ENCODE results near the gene RPTOR.
A peak's percentile ranks its signal among the peaks of the same experiment; 100 is the strongest.

The RPTOR gene

DNA sequence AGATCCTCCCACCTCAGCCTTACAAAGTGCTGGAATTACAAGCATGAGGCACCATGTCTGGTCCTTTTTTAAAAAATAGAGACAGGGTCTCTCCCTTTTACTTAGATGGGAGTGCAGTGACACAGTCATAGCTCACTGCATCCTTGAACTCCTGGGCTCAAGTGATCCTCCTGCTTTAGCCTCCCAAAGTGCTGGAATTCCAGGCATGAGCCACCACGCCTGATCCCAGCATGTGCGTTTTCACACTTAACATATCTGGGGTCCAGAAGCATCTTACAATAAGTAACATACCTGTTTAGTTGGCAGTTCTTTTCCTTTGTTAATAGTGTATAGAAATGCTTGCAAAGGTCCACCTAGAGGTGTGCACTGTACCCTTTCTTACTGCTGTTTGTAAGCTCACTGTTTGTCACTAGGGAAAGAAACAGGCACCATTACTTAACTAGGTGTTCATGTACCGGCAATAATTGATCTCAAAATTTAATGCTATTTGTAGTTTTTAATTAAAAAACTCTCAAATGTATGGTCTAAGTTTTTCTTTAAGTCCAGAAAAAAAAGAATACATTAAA is 221.7 kb downstream of the RPTOR start:
- no peak for DNase-seq (ENCODE audit: low spot score)

DNA sequence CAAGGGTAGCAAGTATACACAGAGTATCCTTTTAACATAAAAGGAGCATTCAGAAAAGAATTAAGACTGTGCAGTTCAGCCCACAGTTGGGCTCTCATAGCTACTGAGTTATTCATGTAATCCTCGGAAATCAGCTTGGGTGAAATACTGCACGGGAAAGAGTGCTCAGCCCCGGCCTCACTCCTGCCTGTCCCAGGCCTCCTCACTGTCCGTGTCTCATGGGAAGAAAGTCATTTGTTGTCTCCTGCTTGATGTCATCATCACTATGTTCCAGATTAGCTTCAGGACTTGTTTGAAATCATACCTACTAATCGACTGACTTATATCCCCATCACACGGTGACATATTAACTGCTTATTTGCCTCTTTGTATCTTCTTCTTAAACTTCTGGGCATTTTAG is 223.8 kb downstream of the RPTOR start:
- DNase-seq (ENCODE audit: low spot score): no peak

- DNase-seq (ENCODE audit: low spot score): no peak
These were observed 224.3 kb downstream of the RPTOR start for GRCh38 chr17:80768936-80769335.

DNA sequence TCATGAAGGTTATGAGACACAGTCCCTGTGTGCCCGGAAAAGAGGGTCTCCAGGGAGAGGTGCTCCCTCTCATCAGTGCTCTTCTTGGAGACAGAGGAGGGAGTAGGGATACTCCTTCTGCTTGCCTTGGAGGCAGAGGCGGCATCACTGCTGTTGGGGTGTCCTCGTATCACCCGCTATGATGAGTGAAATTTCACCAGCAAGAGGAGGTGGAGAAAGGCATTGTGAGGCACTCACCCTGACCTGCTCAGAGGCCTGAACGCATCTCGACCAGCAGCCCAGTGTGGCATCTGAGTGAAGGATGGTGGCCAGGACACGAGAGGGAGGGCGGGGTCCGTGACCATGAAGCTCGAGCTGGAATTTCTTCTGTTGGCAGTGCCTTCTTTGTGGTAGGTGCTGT is 224.9 kb downstream of the RPTOR start:
- no peak for DNase-seq (ENCODE audit: low spot score)

DNA sequence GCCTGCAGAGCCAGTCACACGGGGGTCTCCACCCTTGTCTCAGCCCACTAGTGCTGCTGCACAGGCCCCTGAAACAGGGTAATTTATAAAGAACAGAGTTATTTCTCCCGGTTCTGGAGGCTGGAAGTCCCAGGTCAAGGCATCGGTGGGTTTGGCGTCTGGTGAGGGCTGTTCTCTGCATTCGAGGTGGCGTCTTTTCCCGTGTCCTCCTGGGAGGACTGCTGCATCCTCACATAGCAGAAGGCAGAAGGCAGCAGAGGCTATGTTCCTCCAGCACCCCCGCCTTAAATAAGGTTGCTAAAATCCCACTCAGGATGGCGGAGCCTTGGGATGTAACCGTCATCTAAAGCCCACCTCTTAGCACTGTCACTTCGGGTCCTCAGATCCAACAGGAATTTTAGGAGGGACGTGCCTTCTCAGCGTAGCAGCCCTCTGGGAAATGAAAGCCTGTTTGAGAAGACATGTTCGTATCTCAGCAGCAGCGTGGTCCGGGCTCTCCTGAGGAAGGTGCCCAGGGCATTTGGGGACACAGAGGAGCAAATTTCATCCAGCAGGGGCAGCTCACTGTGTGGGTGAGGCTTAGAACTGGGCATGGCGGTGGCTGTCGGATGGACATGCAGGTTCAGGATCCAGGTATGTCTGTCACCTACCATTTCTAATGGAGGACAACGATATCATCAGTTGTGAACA is 225.4 kb downstream of the RPTOR start:
- DNase-seq (ENCODE audit: low spot score): no peak

- no peak for DNase-seq (ENCODE audit: low spot score)
These were observed 226.4 kb downstream of the RPTOR start for GRCh38 chr17:80770881-80771611.

GRCh38 chr17:80771612-80772005 is 227.0 kb downstream of the RPTOR start:
- DNase-seq (ENCODE audit: low spot score): no peak

- DNase-seq (ENCODE audit: low spot score): no peak
These were observed 228.2 kb downstream of the RPTOR start for GRCh38 chr17:80772906-80773242.

GRCh38 chr17:80773243-80773991 is 228.8 kb downstream of the RPTOR start:
- DNase-seq (ENCODE audit: low spot score): peak; percentile 65

DNA sequence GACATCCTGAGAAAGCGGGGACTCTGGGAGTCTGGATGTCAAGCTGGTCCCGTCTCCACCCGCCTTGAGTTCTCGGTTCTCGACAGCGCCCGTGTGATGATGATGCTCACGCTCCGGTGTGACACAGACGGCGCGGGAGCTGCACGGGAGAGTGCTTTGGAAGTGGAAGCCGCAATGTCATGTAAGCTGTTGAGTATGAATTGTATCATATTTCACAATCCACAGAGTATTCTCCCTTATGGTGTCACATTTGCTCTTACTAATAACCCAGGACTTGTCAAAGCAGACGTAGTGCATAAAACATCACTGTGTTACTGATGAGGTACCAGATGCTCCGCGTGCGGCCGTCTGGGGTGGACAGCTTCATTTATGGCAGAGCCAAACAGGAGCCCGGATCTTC is 229.5 kb downstream of the RPTOR start:
- no peak for DNase-seq (ENCODE audit: low spot score)

GRCh38 chr17:80774643-80775281 is 230.1 kb downstream of the RPTOR start:
- DNase-seq (ENCODE audit: low spot score): no peak

GRCh38 chr17:80775863-80776262 is 231.2 kb downstream of the RPTOR start:
- DNase-seq (ENCODE audit: low spot score): no peak

DNA sequence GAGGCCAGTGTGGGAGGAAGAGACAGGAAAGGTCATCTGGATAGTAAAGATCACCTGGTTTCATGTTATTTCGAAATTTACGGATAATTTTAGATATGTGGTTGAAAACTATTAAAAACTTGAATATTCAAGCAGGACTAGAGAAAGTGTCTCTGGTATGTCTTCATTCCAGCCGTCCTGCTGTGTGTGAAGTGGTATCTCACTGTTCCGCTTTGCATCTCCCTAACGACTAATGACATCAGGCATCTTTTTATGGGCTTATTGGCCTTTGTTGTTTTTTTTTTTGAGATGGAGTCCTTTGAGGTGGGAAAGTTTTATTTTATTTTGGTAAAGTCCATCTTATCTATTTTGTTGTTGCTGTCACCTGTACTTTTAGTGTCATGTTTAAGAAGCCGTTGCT is 232.6 kb downstream of the RPTOR start:
- no peak for DNase-seq (ENCODE audit: low spot score)

DNA sequence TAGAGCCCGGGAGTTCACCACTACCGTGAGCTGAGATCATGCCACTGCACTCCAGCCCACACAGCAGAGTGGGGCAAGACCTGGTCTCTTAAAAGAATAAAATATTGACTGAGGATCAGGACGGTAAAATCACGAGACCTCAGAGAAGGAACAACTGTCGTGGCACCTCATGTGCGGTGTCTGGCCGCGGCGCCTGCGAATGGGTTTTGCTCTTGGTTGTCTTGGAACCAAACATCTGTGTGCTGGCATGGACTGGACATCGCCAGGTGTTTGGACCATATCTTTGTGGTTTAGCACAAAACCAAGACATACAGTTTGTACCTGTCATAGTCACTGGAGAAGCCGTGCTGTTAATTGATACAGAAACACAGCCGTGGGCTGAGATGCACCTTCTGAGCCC is 234.1 kb downstream of the RPTOR start:
- no peak for DNase-seq (ENCODE audit: low spot score)

DNA sequence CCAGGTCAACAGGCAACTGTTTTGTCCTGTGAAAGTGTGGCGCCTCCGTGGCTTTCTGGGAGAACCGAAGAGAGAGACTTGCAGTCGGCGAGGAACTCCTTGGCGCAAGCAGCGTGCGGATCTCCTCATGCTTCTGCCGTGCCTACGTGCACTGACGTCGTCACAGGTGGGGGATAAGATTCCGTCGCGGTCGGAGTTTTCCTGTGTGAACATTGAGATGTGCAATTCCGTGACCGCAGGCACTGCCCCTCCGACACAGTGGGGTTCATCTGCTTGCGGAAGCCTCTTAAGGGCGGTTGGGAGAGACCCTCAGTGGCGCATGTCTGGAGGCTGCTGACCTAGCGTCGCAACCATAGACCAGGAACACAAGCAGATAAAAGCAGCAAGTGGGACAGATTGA is 234.7 kb downstream of the RPTOR start:
- no peak for DNase-seq (ENCODE audit: low spot score)

DNA sequence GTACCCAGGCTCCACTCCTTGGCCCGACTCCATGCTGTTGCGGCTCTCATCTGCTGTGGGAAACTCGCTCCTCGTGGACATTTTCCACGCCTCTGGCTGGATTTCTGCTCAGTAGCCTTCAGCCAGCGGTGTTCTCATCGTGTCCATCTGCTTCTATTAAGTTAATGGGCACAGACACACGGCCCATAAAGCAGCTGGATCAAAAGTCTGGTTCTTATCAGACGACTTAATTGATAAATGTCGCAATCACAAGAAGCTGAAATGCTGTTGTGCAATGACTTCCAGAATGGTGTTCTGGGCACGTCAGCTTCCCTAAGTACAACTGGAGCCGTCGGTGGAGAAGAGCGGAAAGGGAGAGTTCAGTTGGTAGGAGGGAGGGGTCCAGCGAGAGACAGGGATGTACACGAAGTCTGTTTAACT is 235.3 kb downstream of the RPTOR start:
- DNase-seq (ENCODE audit: low spot score): no peak

DNA sequence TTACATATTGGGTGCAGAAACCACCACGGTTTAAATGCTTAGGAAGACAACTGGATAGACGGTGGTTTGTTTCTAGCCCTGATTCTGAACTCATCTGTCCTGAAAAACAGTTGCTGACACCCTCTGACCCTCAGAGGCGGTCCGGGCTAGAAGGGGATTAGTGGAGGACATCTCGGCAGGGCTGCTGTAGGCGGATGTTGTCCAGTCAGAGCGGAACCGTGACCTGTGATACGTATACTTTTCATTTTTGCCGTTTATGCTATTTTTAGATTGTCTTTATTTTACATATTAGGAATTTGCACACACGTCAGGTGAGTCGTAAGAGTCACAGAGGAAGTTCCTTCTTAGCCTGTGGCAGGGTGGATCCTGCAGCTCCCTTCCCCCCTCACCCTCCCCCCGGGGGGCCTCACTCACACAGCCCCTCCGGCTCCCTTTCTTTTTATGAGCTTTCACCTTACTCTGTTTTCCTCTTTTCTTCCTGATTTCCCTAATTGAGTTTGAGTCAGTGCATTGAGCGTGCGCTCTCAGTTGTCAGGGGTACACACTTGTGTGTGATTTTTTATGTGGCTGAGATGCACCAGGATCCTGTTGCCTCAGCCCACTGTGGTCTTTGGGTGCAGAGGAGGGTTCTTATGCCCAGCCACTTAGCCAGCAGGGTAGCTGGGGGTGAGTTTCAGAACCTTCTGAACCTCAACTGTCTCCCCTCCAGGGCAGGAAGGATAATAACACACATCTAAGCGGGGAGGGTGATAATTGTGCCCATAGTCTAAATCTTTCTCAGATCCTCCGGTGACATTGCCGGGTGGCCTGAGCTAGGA is 236.0 kb downstream of the RPTOR start:
- no peak for DNase-seq (ENCODE audit: low spot score)

DNA sequence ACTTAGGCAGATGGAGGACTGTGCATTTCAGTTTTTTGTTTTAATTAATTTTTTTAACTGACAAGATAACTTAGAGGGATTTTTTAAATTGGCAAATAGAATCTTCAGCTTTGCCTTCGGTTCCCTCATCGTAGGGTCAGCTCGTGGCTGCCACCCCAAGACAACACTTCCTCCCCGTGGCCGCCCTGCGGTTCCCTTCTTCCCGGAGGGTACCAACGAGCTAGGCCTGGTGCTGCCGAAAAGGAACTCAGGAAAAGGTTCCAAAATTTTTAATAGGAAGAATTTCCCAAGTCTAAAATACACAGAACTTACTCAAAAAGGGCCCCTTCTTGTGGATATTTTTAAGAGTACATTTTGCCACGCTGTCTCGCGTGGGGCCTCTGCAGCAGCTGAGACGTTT is 236.6 kb downstream of the RPTOR start:
- DNase-seq (ENCODE audit: low spot score): no peak

DNA sequence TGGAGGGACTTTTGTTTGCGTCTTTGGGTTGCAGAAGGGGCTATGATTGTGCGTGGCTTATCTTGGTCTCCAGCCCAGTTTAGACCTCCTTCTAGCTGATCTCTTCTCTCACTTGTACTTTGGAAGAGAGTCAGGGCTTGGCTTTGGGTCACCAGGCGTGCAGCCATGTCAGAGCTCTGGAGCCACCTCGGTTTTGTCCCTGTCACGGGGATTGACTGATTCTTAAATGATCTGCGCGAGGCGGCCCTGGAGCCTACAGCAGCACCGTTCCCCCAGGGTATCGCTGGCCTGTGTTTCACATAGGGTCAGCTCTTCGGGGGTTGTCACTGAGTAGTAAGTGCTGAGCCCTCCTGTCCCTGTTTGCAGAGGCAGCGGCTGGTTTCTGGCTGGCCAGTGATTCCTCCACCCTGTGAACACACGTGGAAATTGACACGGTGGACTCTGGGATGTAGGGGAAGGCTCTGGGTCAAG is 237.2 kb downstream of the RPTOR start:
- DNase-seq (ENCODE audit: low spot score): no peak

GRCh38 chr17:80782536-80783427 is 238.1 kb downstream of the RPTOR start:
- peak; percentile 59 for DNase-seq (ENCODE audit: low spot score)

All from hepatic stellate cell (primary cell).